Measurements from ENCODE around the gene ENOX1.

The ENOX1 gene

GRCh38 chr13:43230989-43231388 is 555.8 kb downstream of the ENOX1 start:
- Histone ChIP-seq H3K27ac (ENCODE audit: low read length) (no peak overlapping the region), H3K4me1 (ENCODE audit: low read length) (no peaks in the 10 kb centered on the region), H3K27me3 (ENCODE audit: low read depth, low read length) (no peaks in the 10 kb centered on the region), H3K4me3 (ENCODE audit: low read length) (no peak overlapping the region), H3K79me2 (ENCODE audit: low read length) (no peaks in the 10 kb centered on the region), H3K9ac (ENCODE audit: low read length) (no peak overlapping the region), H3K9me3 (ENCODE audit: insufficient read depth, low read length) (no peaks in the 10 kb centered on the region), H2AFZ (ENCODE audit: low read depth, low read length) (no peak overlapping the region), H3K36me3 (replicated peaks; ENCODE audit: low read depth, low read length) (no peaks in the 10 kb centered on the region), H3K4me2 (ENCODE audit: low read length) (no peak overlapping the region), H4K20me1 (ENCODE audit: insufficient read depth, low read length) (no peaks in the 10 kb centered on the region)
- TF ChIP-seq EZH2phosphoT487 (IDR thresholded peaks at IDR 0.05; ENCODE audit: low read depth) = no peak
- TF ChIP-seq CTCF (IDR thresholded peaks at IDR 0.05; ENCODE audit: low read depth, low read length) = no peak

- Histone ChIP-seq H3K79me2 (ENCODE audit: low read length) (no peaks in the 10 kb centered on the region), H3K4me2 (ENCODE audit: low read length) (no peak overlapping the region), H3K4me1 (ENCODE audit: low read length) (no peaks in the 10 kb centered on the region), H3K4me3 (ENCODE audit: low read length) (no peak overlapping the region), H3K27ac (ENCODE audit: low read length) (no peak overlapping the region), H3K9me3 (ENCODE audit: insufficient read depth, low read length) (no peaks in the 10 kb centered on the region), H3K36me3 (replicated peaks; ENCODE audit: low read depth, low read length) (no peaks in the 10 kb centered on the region), H3K27me3 (ENCODE audit: low read depth, low read length) (peaks cover under 1% of the 10 kb centered on the region; the same call in 1 of the 2 replicates), H2AFZ (ENCODE audit: low read depth, low read length) (no peak overlapping the region), H3K9ac (ENCODE audit: low read length) (no peak overlapping the region), H4K20me1 (ENCODE audit: insufficient read depth, low read length) (no peaks in the 10 kb centered on the region)
- no peak for TF ChIP-seq EZH2phosphoT487 (IDR thresholded peaks at IDR 0.05; ENCODE audit: low read depth)
These were observed 557.3 kb downstream of the ENOX1 start for GRCh38 chr13:43229506-43229905.

GRCh38 chr13:43227721-43228120 is 559.1 kb downstream of the ENOX1 start:
- no peak overlapping the region for H3K9ac ChIP-seq (ENCODE audit: low read length)
- H4K20me1 ChIP-seq (ENCODE audit: insufficient read depth, low read length) = no peaks in the 10 kb centered on the region
- no peaks in the 10 kb centered on the region for H3K9me3 ChIP-seq (ENCODE audit: insufficient read depth, low read length)
- TF ChIP-seq EZH2phosphoT487 (IDR thresholded peaks at IDR 0.05; ENCODE audit: low read depth) (no peak), CTCF (IDR thresholded peaks at IDR 0.05; ENCODE audit: low read depth, low read length) (no peak)
- peaks cover 9% of the 10 kb centered on the region; the same call in 1 of the 2 replicates for H3K27me3 ChIP-seq (ENCODE audit: low read depth, low read length)
- no peaks in the 10 kb centered on the region for H3K4me1 ChIP-seq (ENCODE audit: low read length)
- no peak overlapping the region for H3K27ac ChIP-seq (ENCODE audit: low read length)
- no peak overlapping the region for H3K4me3 ChIP-seq (ENCODE audit: low read length)
- no peak overlapping the region for H3K4me2 ChIP-seq (ENCODE audit: low read length)
- no peak overlapping the region for H2AFZ ChIP-seq (ENCODE audit: low read depth, low read length)
- H3K36me3 ChIP-seq (replicated peaks; ENCODE audit: low read depth, low read length) = no peaks in the 10 kb centered on the region
- H3K79me2 ChIP-seq (ENCODE audit: low read length) = no peaks in the 10 kb centered on the region

DNA sequence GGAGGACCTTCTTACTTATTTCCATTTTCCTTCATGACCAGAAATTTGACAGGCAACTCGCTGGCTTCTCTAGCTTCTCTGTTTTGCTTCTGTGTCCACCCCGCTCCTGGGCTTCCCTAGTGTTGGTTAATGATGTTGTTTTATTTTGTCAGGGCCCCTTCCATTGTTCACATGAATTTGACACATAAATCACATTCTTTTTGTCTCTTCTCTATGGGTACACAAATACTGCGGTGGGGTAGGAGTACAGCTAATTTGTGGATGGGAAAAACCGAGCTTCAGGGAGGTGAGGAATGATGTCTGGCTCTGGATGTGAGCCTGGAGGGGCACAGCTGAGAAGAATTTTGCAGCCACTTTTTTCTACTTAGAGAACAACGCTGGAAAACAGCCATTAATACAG is 563.6 kb downstream of the ENOX1 start:
- no peak overlapping the region for H3K9ac ChIP-seq (ENCODE audit: low read length)
- H3K79me2 ChIP-seq (ENCODE audit: low read length) = no peaks in the 10 kb centered on the region
- H3K9me3 ChIP-seq (ENCODE audit: insufficient read depth, low read length) = no peaks in the 10 kb centered on the region
- no peak overlapping the region for H3K27ac ChIP-seq (ENCODE audit: low read length)
- H3K27me3 ChIP-seq (ENCODE audit: low read depth, low read length) = peaks cover 25% of the 10 kb centered on the region
- H4K20me1 ChIP-seq (ENCODE audit: insufficient read depth, low read length) = no peaks in the 10 kb centered on the region
- no peak overlapping the region for H2AFZ ChIP-seq (ENCODE audit: low read depth, low read length)
- H3K4me3 ChIP-seq (ENCODE audit: low read length) = no peak overlapping the region
- H3K36me3 ChIP-seq (replicated peaks; ENCODE audit: low read depth, low read length) = no peaks in the 10 kb centered on the region
- TF ChIP-seq CTCF (IDR thresholded peaks at IDR 0.05; ENCODE audit: low read depth, low read length) (no peak), EZH2phosphoT487 (IDR thresholded peaks at IDR 0.05; ENCODE audit: low read depth) (no peak)
- H3K4me2 ChIP-seq (ENCODE audit: low read length) = no peak overlapping the region
- H3K4me1 ChIP-seq (ENCODE audit: low read length) = no peaks in the 10 kb centered on the region

GRCh38 chr13:43222086-43222485 is 564.7 kb downstream of the ENOX1 start:
- no peak overlapping the region for H2AFZ ChIP-seq (ENCODE audit: low read depth, low read length)

More at GRCh38 chr13:43222086-43222485, 564.7 kb downstream of the ENOX1 start:
- H3K27me3 ChIP-seq (ENCODE audit: low read depth, low read length) = peaks cover 25% of the 10 kb centered on the region
- TF ChIP-seq EZH2phosphoT487 (IDR thresholded peaks at IDR 0.05; ENCODE audit: low read depth) (no peak), CTCF (IDR thresholded peaks at IDR 0.05; ENCODE audit: low read depth, low read length) (no peak)
- H3K27ac ChIP-seq (ENCODE audit: low read length) = no peak overlapping the region
- no peak overlapping the region for H3K9ac ChIP-seq (ENCODE audit: low read length)
- no peak overlapping the region for H3K4me3 ChIP-seq (ENCODE audit: low read length)
- no peaks in the 10 kb centered on the region for H3K79me2 ChIP-seq (ENCODE audit: low read length)
- H4K20me1 ChIP-seq (ENCODE audit: insufficient read depth, low read length) = no peaks in the 10 kb centered on the region
- no peaks in the 10 kb centered on the region for H3K4me1 ChIP-seq (ENCODE audit: low read length)
- H3K4me2 ChIP-seq (ENCODE audit: low read length) = no peak overlapping the region
- no peaks in the 10 kb centered on the region for H3K36me3 ChIP-seq (replicated peaks; ENCODE audit: low read depth, low read length)
- no peaks in the 10 kb centered on the region for H3K9me3 ChIP-seq (ENCODE audit: insufficient read depth, low read length)
